Effector memory CD4-positive, alpha-beta T cell (primary cell): ENCODE results near the gene DYNC1I1.

ENCODE experiments used
- DNase-seq, 3 donors: peaks; one replicate each; pipeline ENCODE4 v3.0.0-alpha.2; 2020
- H3K27ac ChIP-seq: 2 replicates; pipeline ENCODE4 v1.7.0; 2013; ENCODE audit warnings: mild to moderate bottlenecking, low read length, moderate library complexity; ENCODE audit not compliant: insufficient read depth, poor library complexity, severe bottlenecking
- H3K27me3 ChIP-seq: replicated peaks from 2 replicates; pipeline ENCODE4 v1.7.0; 2013; ENCODE audit warnings: mild to moderate bottlenecking, low read length; ENCODE audit not compliant: insufficient read depth, control insufficient read depth, poor library complexity, severe bottlenecking
- H3K36me3 ChIP-seq: 2 replicates; pipeline ENCODE4 v1.7.0; 2013; ENCODE audit warnings: mild to moderate bottlenecking, low read length, moderate library complexity; ENCODE audit not compliant: control insufficient read depth, insufficient read depth
- H3K4me1 ChIP-seq: 2 replicates; pipeline ENCODE4 v1.7.0; 2013; ENCODE audit warnings: low read length, mild to moderate bottlenecking; ENCODE audit not compliant: control insufficient read depth, insufficient read depth, poor library complexity, severe bottlenecking
- H3K4me3 ChIP-seq: 2 replicates; pipeline ENCODE4 v1.7.0; 2013; ENCODE audit warnings: low read length, low read depth, mild to moderate bottlenecking; ENCODE audit not compliant: insufficient read depth, poor library complexity, severe bottlenecking
- H3K9me3 ChIP-seq: 2 replicates; pipeline ENCODE4 v1.7.0; 2013; ENCODE audit warnings: mild to moderate bottlenecking, low read length, moderate library complexity; ENCODE audit not compliant: control insufficient read depth

Gene DYNC1I1

DNA sequence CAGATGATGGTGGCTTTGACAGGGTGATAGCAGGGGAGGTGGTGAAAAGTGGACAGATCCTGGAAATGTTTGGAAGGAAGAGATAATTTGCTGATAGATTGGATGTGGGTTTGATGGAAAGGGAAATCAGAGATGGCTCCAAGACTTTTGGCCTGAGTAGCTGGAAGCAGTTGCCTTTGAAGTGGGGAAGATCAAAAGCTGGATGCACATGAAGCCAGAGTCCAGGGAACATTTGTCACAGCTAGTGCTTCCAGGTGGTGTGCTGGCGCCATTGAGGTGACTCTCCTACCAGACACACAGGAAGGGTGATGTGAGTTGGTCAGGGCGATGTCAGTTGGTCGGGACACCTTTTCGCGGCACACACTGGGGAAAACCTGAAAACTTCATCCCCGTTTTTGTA is 15.9 kb downstream of the DYNC1I1 start:
- Histone ChIP-seq H3K4me1 (no peaks in the 10 kb centered on the region), H3K36me3 (no peaks in the 10 kb centered on the region), H3K4me3 (no peak overlapping the region), H3K27me3 (no peaks in the 10 kb centered on the region), H3K9me3 (no peaks in the 10 kb centered on the region), H3K27ac (no peak overlapping the region)
- no peak for DNase-seq

DNA sequence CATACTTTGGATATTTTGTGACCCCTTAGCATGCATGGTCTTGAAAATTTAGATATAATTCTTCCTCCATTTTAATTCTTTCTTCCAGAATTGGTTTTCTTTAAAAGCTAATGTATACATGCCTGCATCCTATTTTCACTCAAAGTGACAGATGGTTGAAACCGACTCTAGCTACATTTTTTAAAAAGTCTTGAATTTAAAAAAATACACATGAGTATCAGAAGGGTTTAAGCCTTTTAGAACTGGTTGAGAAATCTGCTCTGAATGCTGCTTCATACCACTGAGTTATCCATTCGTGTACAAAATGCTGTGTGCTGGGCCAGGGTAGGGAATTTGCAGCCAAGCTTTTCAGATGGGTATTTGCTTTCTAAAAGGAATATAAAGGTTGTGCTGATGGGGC is 16.5 kb downstream of the DYNC1I1 start:
- H3K4me3 ChIP-seq = no peak overlapping the region

DNA sequence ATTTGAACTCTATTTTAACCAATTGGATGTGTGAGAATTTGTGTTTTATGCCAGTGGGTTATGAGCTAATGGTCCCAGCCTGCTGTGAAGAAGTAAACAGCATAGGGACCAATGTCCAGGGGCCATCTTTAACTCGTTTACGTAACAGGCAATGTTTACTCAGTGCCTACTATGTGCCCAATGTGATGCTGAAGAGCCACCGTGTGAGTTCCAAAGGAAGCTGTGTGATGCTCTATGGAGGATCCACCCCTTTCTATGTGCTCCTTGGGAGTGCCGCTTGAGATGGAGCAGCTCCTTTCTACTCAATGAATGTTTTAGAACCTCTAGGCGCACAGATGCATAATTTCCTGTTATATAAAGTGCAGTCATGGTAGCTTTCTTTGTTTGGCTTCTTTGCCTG is 21.3 kb downstream of the DYNC1I1 start:
- Histone ChIP-seq H3K27me3 (no peaks in the 10 kb centered on the region), H3K4me1 (no peaks in the 10 kb centered on the region), H3K9me3 (no peaks in the 10 kb centered on the region), H3K4me3 (no peak overlapping the region), H3K36me3 (no peaks in the 10 kb centered on the region), H3K27ac (no peak overlapping the region)
- DNase-seq = no peak

More for the DNA sequence above, 16.5 kb downstream of the DYNC1I1 start:
- Histone ChIP-seq H3K36me3 (no peaks in the 10 kb centered on the region), H3K9me3 (no peaks in the 10 kb centered on the region), H3K4me1 (no peaks in the 10 kb centered on the region), H3K27ac (no peak overlapping the region), H3K27me3 (no peaks in the 10 kb centered on the region)
- no peak for DNase-seq

DNA sequence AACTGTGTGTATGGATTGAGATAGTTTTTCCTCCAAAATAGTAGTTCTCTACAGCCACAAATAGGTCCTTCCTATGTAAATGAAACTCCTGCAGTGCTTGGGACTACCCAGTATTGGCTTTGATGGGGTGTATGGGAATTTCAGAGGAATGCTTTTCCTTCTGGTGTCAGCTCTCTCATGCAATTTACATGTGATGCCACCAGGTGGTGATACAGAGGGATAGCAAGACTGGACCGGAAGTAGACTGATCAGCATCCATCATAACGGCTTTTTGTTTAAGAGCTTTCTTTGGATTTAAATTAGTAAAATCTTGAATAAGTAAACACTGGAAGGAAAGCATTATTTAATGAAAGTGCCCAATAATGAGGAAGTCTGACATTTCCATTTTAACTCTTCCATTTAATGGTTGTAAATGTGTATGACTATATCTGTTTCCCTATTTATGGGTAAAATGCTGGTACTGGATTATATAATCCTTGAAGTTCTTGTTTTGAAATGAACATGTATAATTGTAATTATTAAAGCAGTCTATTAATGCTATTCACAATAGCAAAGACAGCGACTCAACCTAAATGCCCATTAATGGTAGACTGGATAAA is 22.7 kb downstream of the DYNC1I1 start:
- Histone ChIP-seq H3K4me3 (no peak overlapping the region), H3K9me3 (no peaks in the 10 kb centered on the region), H3K36me3 (no peaks in the 10 kb centered on the region), H3K27ac (no peak overlapping the region), H3K4me1 (no peaks in the 10 kb centered on the region), H3K27me3 (no peaks in the 10 kb centered on the region)
- no peak for DNase-seq

DNA sequence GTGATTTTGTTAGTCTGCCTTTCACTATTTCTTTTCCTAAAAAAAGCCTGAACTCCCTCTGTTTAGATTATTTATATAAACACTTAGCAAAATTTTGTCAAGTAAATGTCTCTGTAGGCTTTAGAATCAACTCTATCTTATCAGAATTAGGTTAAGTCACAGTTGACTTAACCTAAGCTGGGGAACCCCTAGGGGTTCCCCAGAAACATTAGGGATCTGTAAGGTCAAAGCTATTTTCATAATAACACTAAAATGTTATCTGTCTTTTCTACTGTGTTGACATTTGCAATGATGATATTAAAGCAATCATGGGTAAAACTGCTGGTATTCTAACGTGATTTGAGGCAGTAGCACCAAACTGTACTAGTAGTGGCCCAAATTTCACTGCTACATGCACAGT is 24.3 kb downstream of the DYNC1I1 start:
- no peaks in the 10 kb centered on the region for H3K36me3 ChIP-seq
- no peaks in the 10 kb centered on the region for H3K27me3 ChIP-seq
- no peaks in the 10 kb centered on the region for H3K4me1 ChIP-seq
- no peak for DNase-seq
- no peaks in the 10 kb centered on the region for H3K9me3 ChIP-seq
- no peak overlapping the region for H3K4me3 ChIP-seq
- no peak overlapping the region for H3K27ac ChIP-seq

DNA sequence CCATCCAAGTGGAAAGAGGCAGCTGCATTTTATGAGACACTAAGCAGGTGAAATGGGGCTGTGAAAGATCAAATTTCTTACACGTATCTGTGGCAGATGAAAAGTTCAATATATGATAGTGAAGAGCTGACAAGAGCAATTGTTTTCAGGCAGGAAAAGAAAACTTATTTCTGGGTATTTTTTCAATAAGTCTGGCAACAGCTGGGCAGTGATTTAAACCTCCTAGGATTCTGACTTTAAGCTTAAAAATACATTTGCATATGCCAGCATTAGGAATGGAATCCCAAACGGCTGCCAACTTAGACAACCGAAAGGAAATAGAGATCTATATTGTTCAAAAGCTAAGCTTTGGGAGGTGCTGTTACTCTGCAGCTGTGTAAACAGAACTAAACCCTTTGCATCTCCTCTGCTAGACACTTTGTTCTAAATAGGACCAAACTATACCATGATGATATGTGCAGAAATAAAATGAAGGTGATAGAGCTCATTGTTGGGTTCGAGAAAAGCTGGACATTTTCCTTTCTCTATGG is 26.1 kb downstream of the DYNC1I1 start:
- Histone ChIP-seq H3K27me3 (no peaks in the 10 kb centered on the region), H3K4me1 (no peaks in the 10 kb centered on the region), H3K4me3 (no peak overlapping the region), H3K27ac (no peak overlapping the region), H3K9me3 (no peaks in the 10 kb centered on the region), H3K36me3 (no peaks in the 10 kb centered on the region)
- no peak for DNase-seq

DNA sequence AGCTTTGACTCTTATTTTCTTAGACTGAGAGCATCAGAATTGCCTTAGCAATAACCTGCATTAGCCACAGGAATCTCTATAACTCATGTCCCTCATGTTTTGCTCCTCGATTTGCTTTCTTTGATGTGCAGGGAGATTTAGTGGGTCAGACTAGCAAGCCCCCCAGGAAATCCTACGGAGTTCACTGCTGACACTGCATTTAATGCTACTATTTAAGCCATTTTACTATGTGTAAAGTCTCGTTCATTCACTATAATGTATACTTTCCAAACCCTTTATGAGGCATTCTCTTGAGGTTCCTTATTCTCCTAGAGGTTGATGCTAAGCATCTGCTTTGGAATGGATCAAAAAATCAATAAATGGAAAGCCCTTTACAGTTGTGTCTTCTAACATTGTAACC is 28.4 kb downstream of the DYNC1I1 start:
- Histone ChIP-seq H3K9me3 (no peaks in the 10 kb centered on the region), H3K36me3 (no peaks in the 10 kb centered on the region), H3K27ac (no peak overlapping the region), H3K4me3 (no peak overlapping the region), H3K27me3 (no peaks in the 10 kb centered on the region), H3K4me1 (no peaks in the 10 kb centered on the region)
- no peak for DNase-seq

DNA sequence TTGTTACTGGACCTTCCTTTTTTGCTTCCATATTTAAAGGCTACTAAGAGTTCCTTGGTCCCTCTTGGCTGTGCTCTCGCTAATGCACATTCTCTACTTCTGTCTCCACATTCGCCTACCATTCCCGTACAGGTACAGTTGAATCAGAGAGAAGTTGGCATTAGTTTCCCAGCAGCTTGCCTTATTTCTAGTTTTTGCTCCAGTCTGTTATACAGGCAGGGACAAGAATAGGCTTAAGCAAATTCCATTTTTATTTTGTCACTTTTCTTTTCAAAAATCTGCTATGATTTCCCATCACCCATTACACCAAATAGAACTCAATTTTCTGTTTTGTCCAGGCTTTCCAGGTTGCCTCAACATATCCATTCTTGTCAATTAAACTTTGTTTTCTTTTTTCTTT is 29.9 kb downstream of the DYNC1I1 start:
- Histone ChIP-seq H3K36me3 (no peaks in the 10 kb centered on the region), H3K4me3 (no peak overlapping the region), H3K4me1 (no peaks in the 10 kb centered on the region), H3K27me3 (no peaks in the 10 kb centered on the region), H3K27ac (no peak overlapping the region), H3K9me3 (no peaks in the 10 kb centered on the region)
- no peak for DNase-seq

DNA sequence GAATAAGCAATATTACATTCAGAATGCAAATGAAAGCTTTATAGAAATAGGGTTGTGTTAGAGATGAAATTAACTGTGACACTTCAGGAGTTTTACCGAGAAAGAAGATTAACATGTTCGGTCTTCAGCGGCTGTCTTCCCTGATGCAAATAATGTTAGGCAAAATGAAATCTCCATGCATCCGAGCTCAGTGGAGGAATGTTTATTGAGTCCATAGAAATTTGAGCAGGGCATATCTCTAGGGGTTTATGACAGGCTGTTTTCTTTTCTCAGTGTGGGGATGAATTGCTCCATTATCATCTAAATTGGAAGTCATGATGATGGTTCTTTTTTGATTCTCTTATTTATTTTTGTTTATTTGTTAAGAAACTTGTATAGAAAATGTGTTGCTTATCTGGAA is 31.7 kb downstream of the DYNC1I1 start:
- DNase-seq = no peak
- no peak overlapping the region for H3K4me3 ChIP-seq
- H3K4me1 ChIP-seq = no peaks in the 10 kb centered on the region
- no peak overlapping the region for H3K27ac ChIP-seq
- no peaks in the 10 kb centered on the region for H3K27me3 ChIP-seq
- H3K36me3 ChIP-seq = no peaks in the 10 kb centered on the region
- no peaks in the 10 kb centered on the region for H3K9me3 ChIP-seq

DNA sequence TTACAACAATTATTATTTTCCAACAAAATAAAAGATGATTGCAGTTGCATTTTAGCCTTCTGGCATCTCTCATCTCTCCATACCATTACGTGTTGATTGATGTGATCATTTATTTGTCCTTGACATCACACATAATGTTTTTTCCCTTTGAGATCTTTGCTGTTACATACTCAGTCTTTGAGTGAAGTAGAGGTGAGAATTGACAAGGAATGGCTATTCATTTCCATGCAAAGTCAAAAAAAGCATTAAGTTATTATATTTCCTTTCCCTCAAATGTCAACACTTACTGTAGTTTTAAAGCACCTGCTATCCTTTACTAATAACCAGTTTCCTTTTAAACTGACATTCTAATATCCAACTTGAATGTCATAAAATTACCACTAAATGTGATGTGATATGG is 33.6 kb downstream of the DYNC1I1 start:
- H3K4me3 ChIP-seq = no peak overlapping the region

More for the DNA sequence above, 33.6 kb downstream of the DYNC1I1 start:
- no peaks in the 10 kb centered on the region for H3K27me3 ChIP-seq
- no peaks in the 10 kb centered on the region for H3K4me1 ChIP-seq
- no peak overlapping the region for H3K27ac ChIP-seq
- H3K36me3 ChIP-seq = no peaks in the 10 kb centered on the region
- H3K9me3 ChIP-seq = no peaks in the 10 kb centered on the region
- DNase-seq = no peak
